Left ventricle myocardium inferior (tissue), 1 donor: ENCODE measurements around the gene CGB5. TPM values are rescaled to one million over a fixed set of nuclear protein-coding genes. Genes with fewer than 3 reads are reported as not detected.
"Not testable (repeated sequence)": the region's sequence is repeated elsewhere in the genome, so short reads cannot be mapped to it uniquely, and the experiment has no call there.

Experiments used
- DNase-seq: peaks from one replicate; pipeline ENCODE4 v3.0.0-alpha.2; 2020
- H3K27ac ChIP-seq: fragments of 200-600 bp; replicated peaks from 2 replicates; pipeline ENCODE4 v1.8.0; 2021
- H3K27me3 ChIP-seq: fragments of 200-600 bp; 2 replicates; pipeline ENCODE4 v1.8.0; 2021; ENCODE audit warnings: low read depth
- H3K36me3 ChIP-seq: fragments of 200-600 bp; 2 replicates; pipeline ENCODE4 v1.8.0; 2021
- H3K4me1 ChIP-seq: fragments of 200-600 bp; 2 replicates; pipeline ENCODE4 v1.8.0; 2021
- H3K4me3 ChIP-seq: fragments of 200-600 bp; 2 replicates; pipeline ENCODE4 v1.8.0; 2021; ENCODE audit warnings: mild to moderate bottlenecking, moderate library complexity
- H3K9me3 ChIP-seq: fragments of 200-600 bp; replicated peaks from 2 replicates; pipeline ENCODE4 v1.8.0; 2021
- CTCF ChIP-seq: fragments of 200-600 bp; IDR thresholded peaks from 2 replicates; pipeline ENCODE4 v1.8.0; 2021; ENCODE audit warnings: antibody characterized with exemption, mild to moderate bottlenecking, borderline replicate concordance
- intact Hi-C: fragments of 100-400 bp; cut with micrococcal nuclease; formaldehyde crosslinking; loops from one replicate; pipeline ENCODE4 v1.11.0; 2022
- total RNA-seq: library from RNA; stranded (reverse); fragmentation: NEBNext Ultra II Directional; extraction: Animal tissue kit (Norgen Biotek cat#: 25700); gene quantifications from one replicate; pipeline ENCODE4 v1.2.1, GENCODE V29; 2021
- donor health status: DM: no; HTN: yes; CAD: no; lungs with severe emphysema.

Gene CGB5
- total RNA-seq, 1 donor from 2014 or later: not detected

DNA sequence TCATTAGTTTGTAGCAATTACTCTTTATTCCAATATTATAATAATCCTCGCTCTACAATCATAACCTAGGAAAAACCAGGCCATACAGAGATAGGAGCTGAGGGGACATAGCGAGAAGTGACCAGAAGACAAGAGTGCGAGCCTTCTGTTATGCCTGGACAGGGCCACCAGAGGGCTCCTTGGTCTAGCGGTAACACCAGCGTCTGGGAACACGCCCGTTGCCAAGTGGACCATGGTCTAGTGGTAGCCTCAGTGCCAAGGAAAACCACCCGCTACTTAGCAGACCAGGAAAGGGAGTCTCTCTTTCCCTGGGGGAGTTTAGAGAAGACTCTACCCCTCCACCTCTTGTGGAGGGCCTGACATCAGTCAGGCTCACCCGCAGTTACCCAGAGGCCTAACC, 31.2 kb downstream of the CGB5 start:
- peak; percentile 79 for TF ChIP-seq CTCF
- H3K4me1 ChIP-seq, H3K9me3 ChIP-seq, H3K36me3 ChIP-seq, intact Hi-C loops, H3K27ac ChIP-seq, H3K4me3 ChIP-seq: not testable (repeated sequence)
- DNase-seq: peak; percentile 70
- peaks cover 47% of the 10 kb centered on the region for H3K27me3 ChIP-seq

DNA sequence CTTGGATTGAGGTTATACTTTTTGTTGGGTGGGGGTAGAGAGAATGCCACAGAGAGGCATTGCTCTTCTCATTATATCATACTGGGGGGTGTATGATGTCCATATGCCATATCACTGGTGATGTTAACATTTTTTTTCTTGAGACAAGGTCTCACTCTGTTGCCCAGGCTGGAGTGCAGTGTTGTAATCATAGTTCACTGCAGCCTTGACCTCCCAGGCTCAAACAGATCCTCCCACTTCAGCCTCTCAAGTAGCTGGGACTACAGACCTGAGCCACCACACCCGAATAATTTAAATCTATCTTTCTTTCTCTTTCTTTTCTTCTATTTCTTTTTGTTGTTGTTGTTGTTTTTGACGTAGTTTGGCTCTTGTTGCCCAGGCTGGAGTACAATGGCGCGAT, 36.7 kb downstream of the CGB5 start:
- intact Hi-C loops: no loop called here

GRCh38 chr19:49081273-49081672, 37.6 kb downstream of the CGB5 start:
- intact Hi-C loops: no loop called here
- no peak for TF ChIP-seq CTCF
- peaks cover 16% of the 10 kb centered on the region for H3K4me1 ChIP-seq
- H3K36me3 ChIP-seq: no peaks in the 10 kb centered on the region
- H3K27ac ChIP-seq: no peak overlapping the region
- no peaks in the 10 kb centered on the region for H3K9me3 ChIP-seq
- no peak for DNase-seq
- H3K27me3 ChIP-seq: no peaks in the 10 kb centered on the region
- H3K4me3 ChIP-seq: no peak overlapping the region

More for the DNA sequence above, 36.7 kb downstream of the CGB5 start:
- Histone ChIP-seq H3K9me3 (no peaks in the 10 kb centered on the region), H3K36me3 (no peaks in the 10 kb centered on the region), H3K27me3 (no peaks in the 10 kb centered on the region), H3K4me1 (peaks cover 8% of the 10 kb centered on the region), H3K27ac (no peak overlapping the region), H3K4me3 (no peak overlapping the region)
- DNase-seq: no peak
- TF ChIP-seq CTCF: no peak

DNA sequence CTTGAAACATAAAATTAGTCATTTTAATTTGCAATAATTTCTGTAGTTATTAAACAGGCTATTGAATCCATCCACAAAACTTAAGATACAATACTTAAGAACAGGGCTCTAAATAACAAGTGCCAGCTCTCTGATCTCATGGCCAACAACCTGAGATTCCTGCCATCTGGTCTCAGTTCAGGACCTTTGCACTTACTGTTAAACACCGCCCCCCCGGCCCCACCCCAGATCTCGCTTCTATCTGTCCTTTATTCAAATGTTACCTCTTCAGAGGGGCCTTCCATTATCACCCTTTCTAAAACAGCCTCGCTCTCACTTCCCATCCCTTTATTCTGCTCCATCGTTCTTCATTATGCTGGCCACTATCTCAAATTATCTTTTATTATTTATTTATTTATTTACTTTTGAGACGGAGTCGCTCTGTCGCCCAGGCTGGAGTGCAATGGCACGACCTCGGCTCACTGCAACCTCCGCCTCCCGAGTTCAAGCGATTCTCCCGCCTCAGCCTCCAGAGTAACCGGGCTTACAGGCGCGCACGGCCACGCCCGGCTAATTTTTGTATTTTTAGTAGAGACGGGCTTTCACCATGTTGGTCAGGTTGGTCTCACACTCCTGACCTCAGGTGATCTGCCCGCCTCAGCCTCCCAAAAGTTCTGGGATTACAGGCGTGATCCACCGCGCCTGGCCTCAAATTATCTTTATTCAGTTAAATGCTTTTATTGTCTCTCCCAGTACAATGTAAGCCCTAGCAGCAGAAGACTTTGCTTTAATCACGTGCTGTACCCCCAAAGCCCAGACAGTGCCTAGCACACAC, 40.8 kb downstream of the CGB5 start:
- peak overlapping the region; percentile 86 for H3K27ac ChIP-seq
- H3K9me3 ChIP-seq: no peaks in the 10 kb centered on the region
- H3K36me3 ChIP-seq: peaks cover 16% of the 10 kb centered on the region
- intact Hi-C loops: no loop called here
- peak overlapping the region; percentile 89 for H3K4me3 ChIP-seq
- no peak for DNase-seq
- no peak for TF ChIP-seq CTCF
- no peaks in the 10 kb centered on the region for H3K27me3 ChIP-seq
- H3K4me1 ChIP-seq: peaks cover 45% of the 10 kb centered on the region

GRCh38 chr19:49085020-49085867, 41.6 kb downstream of the CGB5 start, which contains the start of gene SNRNP70:
SNRNP70 (plus strand) TSS chr19:49085451; CDS start chr19:49086415, 964 bp downstream.
- intact Hi-C loops: no loop called here
- H3K4me3 ChIP-seq: peak within 1 kb of the TSS; percentile 89
- peaks cover 45% of the 10 kb centered on the region for H3K4me1 ChIP-seq
- DNase-seq: peak; percentile 99
- peaks cover 23% of the 10 kb centered on the region for H3K36me3 ChIP-seq
- peak within 1 kb of the TSS; percentile 86 for H3K27ac ChIP-seq
- no peak for TF ChIP-seq CTCF
- H3K27me3 ChIP-seq: no peaks in the 10 kb centered on the region
- no peaks in the 10 kb centered on the region for H3K9me3 ChIP-seq
